ENCODE measurements around the gene DHDDS.
A peak's percentile ranks its signal among the peaks of the same experiment; 100 is the strongest.
"Not testable (repeated sequence)": the region's sequence is repeated elsewhere in the genome, so short reads cannot be mapped to it uniquely, and the experiment has no call there.

Gene DHDDS

GRCh38 chr1:26477446-26478152 is 45.5 kb downstream of the DHDDS start:
- no peak for DNase-seq

- DNase-seq = no peak
These were observed 46.0 kb downstream of the DHDDS start for GRCh38 chr1:26478159-26478558.

GRCh38 chr1:26478988-26479387 is 46.9 kb downstream of the DHDDS start:
- no peak for DNase-seq

GRCh38 chr1:26482921-26483320 is 50.8 kb downstream of the DHDDS start:
- DNase-seq = no peak

- no peak for DNase-seq
These were observed 51.9 kb downstream of the DHDDS start for GRCh38 chr1:26483980-26484379.

- DNase-seq = no peak
These were observed 58.0 kb downstream of the DHDDS start for GRCh38 chr1:26490155-26490554.

GRCh38 chr1:26493267-26493666 is 61.1 kb downstream of the DHDDS start:
- DNase-seq = no peak

GRCh38 chr1:26493938-26494337 is 61.8 kb downstream of the DHDDS start:
- no peak for DNase-seq

- DNase-seq = no peak
These were observed 64.7 kb downstream of the DHDDS start for GRCh38 chr1:26496861-26497260.

- no peak for DNase-seq
These were observed 66.8 kb downstream of the DHDDS start for GRCh38 chr1:26498894-26499293.

- DNase-seq = peak; percentile 92
These were observed 68.5 kb downstream of the DHDDS start for GRCh38 chr1:26500488-26501175.

GRCh38 chr1:26510711-26511110 is 78.6 kb downstream of the DHDDS start:
- DNase-seq = not testable (repeated sequence)

GRCh38 chr1:26515836-26516235 is 83.7 kb downstream of the DHDDS start:
- DNase-seq = not testable (repeated sequence)

GRCh38 chr1:26516987-26517765 is 85.1 kb downstream of the DHDDS start:
- no peak for DNase-seq

GRCh38 chr1:26517766-26518049 is 85.6 kb downstream of the DHDDS start:
- DNase-seq = no peak

GRCh38 chr1:26518355-26518754 is 86.2 kb downstream of the DHDDS start:
- no peak for DNase-seq

- DNase-seq = no peak
These were observed 88.2 kb downstream of the DHDDS start for GRCh38 chr1:26520339-26520738.
